ELF-1 (cell line): ENCODE data around the gene KRT72.

ENCODE experiments used
- DNase-seq: peaks from one replicate; pipeline ENCODE4 v3.0.0-alpha.2; 2016; ENCODE audit warnings: low read depth, low spot score

Gene KRT72

DNA sequence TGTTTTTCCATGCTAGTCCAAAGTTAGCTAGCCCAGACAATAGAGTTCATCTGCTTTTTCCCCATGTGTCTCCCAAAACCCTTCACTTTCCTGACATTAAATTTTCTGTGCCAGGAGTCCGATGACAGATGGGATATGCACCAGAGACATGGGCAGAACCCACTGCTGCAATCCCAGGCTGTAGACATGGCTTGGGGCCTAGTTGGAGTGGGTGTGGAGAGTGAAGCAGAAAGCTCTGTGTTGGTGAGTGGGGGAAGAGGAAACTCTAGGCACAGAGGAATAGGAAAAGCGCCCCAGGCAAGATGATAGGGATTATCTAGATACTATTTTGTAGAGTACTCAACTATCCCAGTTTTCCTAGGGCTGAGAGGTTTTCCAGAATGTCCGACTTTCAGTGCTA, 22.8 kb downstream of the KRT72 start:
- DNase-seq = no peak

DNA sequence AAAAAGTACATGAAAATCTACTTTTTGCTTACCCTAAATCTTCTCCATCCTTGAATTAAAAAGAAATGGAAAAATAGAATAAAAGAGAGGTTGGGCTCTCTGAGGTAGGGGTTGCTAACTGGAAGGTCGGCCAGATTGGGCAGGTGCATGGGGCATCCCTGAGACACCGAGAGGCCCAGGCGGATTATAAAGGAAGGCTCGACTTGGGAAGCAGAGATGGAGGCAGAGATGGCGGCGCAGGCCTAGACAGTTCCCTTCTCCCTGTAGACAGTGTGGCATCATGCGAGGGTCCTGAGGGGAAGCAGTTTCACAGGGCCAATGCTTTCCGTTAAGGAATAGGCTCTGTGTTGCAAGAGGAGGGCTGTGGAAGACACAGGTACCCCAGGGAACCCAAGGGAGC, 23.9 kb downstream of the KRT72 start:
- DNase-seq = no peak

DNA sequence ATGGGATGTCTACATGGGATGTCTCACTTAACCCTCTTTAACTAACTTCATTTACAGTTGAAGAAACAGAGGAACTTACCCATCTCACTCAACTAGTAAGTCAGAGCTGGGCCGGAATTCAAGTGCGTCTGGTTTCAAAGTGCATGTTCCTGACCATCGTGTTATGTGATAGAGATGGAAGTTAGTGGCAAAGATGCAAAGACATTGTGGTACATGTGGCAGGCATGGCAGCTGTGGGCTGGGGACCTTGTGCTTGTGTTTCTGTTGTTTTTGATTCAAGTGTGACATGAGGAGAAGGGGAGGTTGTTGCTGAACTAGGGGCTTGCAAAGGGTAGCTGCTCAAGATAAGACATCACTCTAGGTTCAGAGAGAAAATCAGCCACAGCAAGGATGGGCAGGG, 25.3 kb downstream of the KRT72 start:
- no peak for DNase-seq

DNA sequence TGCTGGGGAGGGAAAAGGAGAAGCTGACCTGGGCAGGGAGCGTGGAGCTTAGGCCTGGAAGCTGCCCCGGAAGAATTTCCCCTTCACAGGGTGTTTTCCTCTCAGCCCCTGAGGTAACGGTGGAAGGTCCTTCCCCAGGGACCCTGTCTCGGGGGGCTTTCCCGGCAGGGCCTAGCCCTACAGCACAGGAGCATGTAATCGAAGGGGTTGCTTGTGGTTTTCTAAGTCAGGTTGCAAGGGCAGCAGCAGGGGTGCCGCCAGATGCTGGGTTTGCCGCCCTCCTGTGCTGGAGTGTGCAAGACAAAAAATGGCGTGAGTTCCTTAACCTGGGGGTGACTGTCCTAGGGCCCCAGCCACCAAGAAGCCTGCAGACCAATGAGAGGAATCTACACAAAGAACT, 26.0 kb downstream of the KRT72 start:
- no peak for DNase-seq

DNA sequence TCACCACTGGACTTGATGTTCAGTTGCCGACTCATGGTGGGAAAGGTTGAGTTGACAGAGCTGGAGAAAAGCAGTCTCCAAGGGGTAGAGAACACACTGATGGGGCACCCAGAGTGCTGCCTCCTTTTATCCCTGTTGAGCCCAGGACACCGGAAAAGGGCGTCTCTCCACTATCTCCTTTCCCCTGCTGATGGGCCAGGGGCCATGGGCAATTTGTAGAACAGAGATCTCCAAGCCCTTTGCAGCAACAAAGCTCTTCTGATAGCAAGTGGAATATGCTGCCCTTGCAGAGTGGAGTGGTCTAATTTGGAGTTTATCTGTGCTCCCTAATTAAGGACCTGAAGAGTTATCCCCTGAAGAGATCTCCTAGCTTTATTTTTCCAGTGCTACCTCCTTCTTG, 27.5 kb downstream of the KRT72 start, which contains the start of gene KRT74:
Gene KRT74 (minus strand): TSS at position 101 of the 400 bp plus-strand sequence. CDS start 66 bp downstream, at position 35.
- no peak for DNase-seq

DNA sequence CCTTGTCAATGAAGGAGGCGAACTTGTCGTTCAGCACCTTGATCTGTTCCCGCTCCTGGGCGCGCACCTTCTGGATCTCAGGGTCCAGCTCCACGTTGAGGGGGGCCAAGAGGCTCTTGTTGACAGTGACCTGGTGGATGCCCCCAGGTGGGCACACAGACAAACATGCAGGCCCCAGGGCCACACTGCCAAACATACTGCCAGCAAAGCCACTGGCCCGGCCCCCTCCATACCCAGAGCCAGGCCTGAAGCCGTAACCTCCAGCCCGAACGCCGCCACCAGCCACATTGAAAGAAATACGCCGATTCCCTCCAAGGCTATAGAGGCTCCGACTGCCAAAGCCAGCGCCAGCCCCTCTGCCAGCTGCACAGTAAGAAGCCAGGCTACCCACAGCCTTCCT, 28.0 kb downstream of the KRT72 start:
- DNase-seq = no peak

DNA sequence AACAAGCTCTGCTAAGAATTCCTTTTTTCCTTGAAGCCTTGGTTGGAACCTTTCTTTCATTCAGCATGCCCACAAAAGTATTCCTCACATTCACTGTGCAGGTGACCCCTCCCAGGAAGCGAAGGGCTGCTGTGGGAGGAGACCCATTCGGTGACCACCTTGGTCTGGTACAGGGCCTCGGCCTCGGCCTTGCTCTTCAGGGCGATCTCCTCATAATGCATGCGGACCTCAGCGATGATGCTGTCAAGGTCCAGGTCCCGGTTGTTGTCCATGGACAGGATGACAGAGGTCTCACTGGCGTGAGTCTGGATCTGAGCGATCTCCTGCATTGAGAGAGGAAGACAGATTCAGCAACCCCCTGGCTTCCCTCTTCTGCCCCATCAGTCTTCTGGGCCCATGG, 30.8 kb downstream of the KRT72 start:
- DNase-seq = no peak

DNA sequence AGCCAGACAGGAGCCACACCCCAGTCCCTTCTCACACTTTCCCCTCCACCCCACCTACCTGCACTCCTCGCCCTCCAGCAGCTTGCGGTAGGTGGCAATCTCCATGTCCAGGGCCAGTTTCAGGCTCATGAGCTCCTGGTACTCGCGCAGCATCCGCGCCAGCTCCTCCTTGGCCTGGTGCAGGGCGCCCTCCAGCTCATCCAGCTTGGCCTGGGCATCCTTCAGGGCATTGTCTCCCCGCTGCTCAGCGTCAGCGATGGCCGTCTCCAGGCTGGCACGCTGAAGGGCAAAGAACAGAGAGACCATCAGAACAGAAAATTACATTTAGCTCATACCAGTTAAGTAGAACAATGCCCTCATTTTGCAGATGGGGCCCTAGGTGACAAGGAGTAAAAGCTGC, 33.2 kb downstream of the KRT72 start:
- DNase-seq = no peak

DNA sequence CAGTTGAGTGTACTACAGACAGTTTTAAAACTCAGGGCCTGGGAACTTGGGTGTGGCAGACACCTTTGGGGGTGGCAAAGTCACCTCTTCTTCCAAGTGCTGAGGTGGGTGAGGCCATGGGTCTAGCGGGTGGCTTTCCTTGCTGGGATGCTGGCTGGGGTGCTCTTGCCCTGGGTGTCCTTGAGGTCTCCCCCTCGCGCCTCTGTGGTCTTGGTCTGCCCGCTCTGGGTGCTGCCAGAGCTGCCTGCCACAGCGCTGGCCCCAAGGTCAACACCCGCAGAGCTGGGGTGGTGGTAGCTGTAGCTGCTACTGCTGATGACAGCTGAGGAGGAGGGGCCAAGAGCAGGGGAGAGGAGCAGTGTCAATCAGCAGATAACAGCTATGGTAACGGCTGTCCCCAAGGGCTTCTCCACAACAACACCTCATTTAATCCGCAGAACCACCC, 34.4 kb downstream of the KRT72 start:
- no peak for DNase-seq

DNA sequence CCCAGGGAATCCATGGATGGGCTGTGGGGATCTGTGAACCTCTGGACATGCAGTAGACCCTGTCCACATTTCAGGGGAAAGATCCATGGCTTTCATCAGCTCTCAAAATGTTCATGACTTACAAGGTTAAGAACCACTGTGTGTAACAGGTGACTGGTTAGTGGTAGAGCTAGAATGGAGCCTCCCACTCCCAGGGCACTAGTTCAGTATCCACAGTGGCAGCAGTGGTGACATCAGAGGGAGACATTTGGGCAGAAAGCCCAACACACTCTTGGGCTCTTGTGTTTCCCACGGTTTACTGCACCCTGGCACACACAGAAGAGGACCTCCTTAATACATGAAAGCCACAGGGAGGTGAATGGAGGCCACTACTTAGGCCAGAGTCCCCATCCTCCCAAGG, 36.7 kb downstream of the KRT72 start:
- no peak for DNase-seq

DNA sequence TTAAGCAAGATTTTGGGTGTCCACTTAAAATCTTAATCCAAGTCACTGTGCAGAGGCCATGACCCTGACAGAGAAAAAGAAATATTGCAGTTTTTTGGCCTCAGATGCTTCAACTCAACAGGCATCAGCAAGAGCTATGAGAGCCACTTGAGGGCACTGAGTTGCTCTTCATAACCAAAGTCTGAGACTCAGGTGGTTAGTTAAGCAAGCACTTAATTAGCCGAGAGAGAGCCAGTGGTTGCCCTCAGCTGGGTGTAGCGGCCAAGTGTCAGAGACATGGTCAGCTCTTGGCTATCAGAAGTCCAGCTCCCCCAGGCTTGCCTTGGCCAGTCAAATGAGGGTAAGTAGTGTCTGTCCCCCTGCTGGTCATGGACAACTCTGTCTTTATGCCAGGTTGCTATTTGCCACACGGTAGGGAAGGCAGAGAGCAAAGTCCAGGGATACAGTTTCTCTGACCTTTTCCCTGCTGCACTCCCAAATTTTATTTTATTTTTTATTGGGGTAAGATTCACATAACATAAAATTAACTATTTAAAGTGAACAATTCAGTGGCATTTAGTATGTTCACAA, 39.3 kb downstream of the KRT72 start:
- no peak for DNase-seq

DNA sequence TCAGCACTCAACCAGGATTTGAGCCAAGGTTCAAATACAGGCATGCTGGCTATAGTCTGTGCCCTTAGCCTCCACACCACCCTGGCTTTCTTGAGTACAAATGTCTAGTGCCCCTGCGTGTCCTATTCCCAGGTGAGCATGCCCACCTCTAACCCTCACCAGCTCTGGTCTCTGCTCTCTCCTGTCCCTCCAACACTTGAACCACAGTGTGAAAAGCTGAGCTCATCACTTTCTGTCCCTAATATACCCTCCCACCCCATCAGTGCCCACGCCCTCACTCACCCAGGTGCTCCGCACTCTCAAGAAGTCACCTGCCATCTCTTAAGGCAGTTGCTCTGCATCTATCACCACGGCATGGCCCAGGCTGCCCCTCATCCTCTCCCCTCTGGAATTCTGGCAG, 41.3 kb downstream of the KRT72 start:
- DNase-seq = no peak

DNA sequence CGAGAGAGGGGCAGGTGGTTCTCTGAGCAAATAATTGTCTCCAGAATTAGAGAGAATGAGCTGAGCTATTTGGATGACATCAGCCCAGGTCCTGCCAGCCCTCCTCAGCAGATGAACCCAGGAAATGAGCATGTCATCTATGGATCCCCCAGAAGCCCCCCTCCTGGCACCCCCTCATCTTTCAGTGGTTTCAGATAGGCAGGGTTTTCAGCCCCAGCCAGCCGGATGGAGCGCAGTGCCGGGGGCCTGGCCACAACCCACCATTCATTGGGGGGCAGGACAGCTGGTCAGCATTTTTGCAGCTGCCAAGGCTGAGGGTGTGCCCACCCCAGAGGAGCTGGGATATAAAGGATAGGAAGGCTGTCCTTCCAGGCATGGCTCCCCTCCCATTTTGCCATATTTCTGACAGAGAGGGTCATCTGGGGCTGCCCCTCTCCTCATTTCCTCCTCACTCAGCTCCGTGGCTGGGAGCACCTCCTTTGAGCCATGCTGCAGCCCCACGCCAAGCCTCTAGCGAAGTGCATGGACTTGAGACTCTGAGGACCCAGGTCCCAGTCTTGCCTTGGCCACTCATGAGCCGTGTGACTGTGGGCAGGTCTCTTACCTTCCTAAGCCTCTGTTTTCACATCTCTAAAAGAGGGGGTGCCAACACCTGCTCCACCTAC, 42.4 kb downstream of the KRT72 start:
- DNase-seq = no peak

DNA sequence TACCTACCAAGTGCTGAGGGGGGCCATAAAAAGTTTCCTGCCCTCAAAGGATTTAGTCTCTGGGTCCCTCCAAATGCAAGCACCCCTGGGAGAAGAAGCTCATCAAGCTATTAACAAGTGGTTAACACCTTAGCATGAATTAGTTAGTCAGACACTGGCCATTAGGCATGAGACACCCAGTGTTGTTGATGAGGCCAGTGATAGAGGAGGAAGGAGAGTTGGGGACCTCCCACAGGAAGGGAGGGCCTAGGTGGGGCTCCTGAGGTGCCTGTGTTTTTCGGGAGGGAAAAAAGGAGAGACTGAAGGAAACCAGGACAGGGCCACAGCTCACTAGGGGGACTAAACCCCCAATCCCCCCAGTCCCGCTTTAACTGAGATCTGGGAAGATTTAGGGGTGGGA, 43.8 kb downstream of the KRT72 start:
- DNase-seq = no peak

DNA sequence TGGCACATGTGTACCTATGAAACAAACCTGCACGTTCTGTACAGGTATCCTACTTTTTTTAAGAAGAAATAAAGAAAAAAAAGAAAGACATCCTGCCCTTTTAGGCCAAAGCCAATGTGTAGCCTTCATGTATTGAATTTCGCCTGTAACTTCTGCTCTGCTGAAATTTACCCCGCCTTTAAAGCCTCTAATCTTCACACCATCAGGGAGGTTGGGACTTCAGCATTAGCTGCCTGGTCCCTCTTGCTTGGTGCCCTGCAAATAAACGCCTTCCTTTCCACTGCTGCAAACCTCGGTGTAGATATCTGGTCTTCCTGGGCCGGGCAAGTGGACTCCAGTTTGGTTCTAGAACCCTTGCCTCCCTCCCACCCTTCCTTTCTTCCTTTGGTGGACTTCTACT, 45.7 kb downstream of the KRT72 start:
- DNase-seq = no peak

DNA sequence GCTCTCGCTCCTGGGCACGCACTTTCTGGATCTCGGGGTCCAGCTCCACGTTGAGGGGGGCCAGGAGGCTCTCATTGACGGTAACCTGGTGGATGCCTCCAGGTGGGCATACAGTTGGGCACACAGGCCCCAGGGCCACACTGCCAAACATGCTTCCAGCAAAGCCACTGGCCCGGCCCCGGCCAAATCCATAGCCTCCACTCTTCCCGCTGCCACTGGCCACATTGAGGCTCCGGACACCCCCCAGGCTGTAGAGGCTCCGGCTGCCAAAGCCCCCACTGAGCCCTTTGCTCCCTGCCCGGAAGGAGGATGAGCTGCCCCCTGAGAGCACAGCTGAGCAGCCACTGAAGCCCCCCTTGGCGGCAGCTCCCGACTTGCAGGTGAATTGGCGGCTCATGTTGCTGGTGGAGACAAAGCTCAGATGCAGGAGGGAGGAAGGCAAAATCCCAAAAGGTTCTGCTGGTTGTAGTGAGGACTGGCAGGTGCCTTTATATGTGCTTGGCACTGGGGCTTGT, 48.5 kb downstream of the KRT72 start, which contains the start of gene KRT71:
Gene KRT71 (minus strand): TSS at position 465 of the 515 bp plus-strand sequence. CDS start 68 bp downstream, at position 397.
- no peak for DNase-seq

DNA sequence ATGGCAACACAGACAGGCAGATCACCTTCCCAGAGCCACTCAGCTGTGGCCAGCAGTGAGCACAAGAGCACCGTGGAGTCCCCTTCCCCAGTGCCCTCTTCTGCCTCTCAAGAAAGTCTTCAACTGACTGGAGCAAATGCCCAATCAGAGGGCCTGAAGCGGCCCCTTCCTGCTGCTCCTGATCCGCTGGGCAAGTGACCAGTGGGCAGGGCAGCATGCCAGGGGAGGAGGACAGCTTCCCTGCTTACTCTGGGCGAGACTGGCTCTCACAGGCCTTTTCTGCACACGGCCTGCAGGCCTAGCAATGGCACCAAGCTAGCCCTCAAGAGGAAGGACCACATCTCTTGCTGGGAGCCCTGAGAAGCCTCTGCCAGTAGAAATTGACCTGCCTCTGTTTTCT, 49.2 kb downstream of the KRT72 start:
- DNase-seq = no peak

DNA sequence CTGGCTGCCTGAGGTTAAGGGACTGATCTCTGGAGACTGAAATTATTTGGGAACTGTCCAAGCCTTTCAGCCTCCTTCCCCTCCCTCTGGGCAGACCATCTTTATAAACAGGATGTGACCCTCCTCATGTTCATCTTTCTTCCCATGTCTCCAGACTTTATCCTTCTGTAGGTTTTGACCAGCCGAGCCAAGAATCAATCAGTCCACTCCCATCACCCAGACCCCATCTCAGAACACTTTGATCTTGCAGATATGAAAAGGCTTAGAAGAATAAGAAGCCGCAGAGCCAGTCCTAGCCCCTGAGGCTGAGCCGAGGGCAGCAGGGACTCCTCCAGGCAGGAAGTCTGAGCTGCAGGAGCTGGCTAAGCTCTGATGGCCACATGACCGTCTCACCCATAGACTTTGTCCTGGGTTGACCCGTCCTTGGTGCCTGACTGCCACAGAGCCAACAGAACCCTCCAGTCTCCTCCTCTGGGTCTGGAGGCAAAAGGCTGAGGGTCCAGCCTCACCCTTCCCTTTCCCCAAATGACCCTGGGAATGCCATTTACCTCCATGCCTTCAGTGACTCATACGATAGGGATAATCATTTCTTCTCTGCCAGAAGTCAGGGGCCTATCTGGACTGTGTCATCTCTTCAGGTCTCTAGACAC, 49.9 kb downstream of the KRT72 start:
- peak; percentile 53 for DNase-seq

DNA sequence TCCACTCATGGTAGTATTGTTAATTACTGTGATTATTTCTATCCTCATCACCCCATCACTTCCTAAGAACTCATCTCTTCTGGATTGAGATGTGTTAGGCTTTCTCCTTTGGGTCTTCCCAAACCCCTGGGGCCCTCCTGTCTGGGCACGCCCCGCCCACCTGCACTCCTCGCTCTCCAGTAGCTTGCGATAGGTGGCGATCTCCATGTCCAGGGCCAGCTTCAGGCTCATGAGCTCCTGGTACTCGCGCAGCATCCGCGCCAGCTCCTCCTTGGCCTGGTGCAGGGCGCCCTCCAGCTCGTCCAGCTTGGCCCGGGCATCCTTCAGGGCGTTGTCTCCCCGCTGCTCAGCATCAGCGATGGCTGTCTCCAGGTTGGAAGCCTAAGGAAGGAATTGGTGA, 55.1 kb downstream of the KRT72 start:
- no peak for DNase-seq

DNA sequence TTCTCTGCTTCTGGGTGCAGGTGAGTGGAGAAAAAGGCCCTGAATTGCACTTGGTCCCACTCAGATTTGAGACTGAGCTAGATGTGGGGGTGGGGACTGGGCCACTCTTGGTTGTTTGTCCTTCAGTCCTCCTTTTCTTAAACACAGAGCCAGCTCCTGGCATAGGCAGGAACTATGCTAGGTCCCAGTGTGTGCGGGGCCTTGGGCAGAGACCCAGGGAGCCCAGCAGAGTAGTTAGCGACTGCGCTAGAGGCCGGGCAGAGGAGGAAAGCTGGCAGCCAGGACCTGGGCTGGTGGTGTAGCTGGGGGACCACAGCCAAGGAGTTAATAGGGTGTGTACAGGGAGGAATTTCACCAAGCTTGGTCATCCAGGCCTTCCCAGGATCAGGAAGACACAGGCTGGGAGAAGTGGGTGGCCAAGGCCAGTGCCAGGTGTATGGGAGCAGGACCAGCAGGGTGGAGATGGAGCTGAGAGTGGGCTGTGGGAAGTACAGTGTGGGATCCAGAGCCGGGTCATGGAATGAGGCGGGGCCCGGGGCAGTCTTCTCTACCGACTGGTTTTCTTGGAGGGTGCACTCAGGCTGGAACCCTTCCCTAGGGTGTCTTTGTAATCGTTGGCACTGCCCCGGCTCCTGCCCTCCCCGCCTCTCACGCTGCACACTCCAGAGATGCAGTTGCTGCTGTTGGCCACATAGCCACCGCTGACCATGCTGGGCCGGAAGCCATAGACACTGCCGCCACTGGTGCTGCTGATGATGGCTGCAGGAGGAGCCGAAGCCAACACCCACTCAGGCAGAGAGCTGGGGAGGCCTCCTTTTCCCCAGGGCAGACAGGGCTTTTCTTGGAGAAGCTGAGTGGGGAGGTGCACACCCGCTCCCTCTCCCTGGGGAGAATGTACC, 57.0 kb downstream of the KRT72 start:
- no peak for DNase-seq

DNA sequence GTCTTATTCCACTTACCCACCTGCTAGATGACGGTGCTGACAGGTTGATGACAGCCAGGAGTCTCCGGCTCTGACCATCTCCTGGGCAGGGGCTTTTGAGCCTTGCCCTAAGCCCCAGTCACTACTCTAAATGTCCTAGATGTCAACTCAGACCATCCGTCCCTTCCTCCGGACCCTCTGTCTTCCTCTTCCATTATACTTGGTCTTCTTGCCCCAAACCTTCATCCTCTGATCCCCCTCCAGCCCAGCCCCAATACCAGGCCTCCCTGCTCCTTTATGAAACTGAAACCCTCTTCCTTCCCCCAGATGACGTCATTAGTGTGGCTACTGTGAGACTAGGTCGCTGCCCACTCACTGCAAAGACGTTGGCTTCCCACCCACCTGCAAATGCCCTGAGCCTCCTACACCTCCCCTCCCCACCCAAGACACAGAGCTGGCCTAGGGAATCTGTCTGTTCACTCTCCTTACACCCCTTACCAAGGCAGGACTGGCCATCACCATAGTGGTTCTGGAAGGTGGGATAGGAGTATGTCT, 58.4 kb downstream of the KRT72 start:
- DNase-seq = no peak

DNA sequence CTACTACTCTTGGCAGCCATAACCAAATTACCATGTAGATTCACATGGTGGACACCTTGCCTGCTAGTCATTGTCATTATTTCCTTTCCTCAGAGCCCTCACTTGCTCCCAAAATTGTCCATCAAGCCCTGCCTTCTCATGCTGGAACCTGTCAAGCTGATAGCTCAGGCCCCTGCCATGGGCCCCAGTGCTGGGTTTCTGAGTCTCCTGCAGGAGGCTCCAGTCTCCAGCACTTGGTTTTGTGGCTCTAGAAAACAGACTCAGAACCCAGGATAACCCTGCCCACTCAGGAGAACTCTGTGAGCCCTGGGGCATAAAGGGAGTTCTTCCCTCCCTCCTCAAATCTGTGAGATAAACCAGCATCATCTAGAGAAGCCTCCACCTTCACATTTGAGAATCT, 59.1 kb downstream of the KRT72 start:
- no peak for DNase-seq
